Measurements from ENCODE around the gene WNT9B.

Gene WNT9B

DNA sequence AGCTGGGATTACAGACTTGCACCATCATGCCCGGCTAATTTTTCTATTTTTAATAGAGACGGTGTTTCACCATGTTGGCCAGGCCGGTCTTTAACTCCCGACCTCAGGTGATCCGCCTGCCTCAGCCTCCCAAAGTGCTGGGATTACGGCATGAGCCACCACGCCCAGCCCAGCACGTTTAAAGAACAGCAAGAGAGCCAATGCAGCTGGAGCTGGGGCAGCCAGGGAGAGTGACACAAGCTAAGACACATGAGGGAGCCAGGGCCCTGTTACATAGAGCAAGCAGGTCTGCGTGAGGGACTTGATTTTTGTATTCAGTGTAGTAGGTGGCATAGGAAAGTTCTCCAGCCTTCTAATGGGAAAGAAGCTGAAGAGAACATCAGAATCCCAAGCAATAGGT, 49.9 kb downstream of the WNT9B start:
- H2BK15ac ChIP-seq (ENCODE audit: low read depth, poor library complexity, severe bottlenecking): no peak overlapping the region
- H3K36me3 ChIP-seq (ENCODE audit: control insufficient read depth in 1 of 2, insufficient read depth in 2 of 2, low read depth in 1 of 2, low read length in 2 of 2): no peaks in the 10 kb centered on the region
- 74% methylated on average over 9 of the region's 9 CpGs for WGBS
- no peak overlapping the region for H3K27ac ChIP-seq (ENCODE audit: low read length, poor library complexity, severe bottlenecking)
- peaks cover 9% of the 10 kb centered on the region for H3K9me3 ChIP-seq (ENCODE audit: control insufficient read depth, low read length)
- no peak overlapping the region for H4K91ac ChIP-seq (ENCODE audit: low read length)
- no peaks in the 10 kb centered on the region for H3K4me1 ChIP-seq (ENCODE audit: control insufficient read depth, insufficient read depth, low read depth, low read length)
- no peak overlapping the region for H2BK12ac ChIP-seq (ENCODE audit: low read length in 2 of 2)
- no peak overlapping the region for H3K23ac ChIP-seq (ENCODE audit: low read length in 2 of 2)
- no peak overlapping the region for H2AK5ac ChIP-seq (ENCODE audit: low read length, severe bottlenecking)
- no peak overlapping the region for H3K4me2 ChIP-seq (ENCODE audit: low read length, poor library complexity, severe bottlenecking)
- H4K8ac ChIP-seq (ENCODE audit: low read length): no peak overlapping the region
- H3K18ac ChIP-seq (ENCODE audit: low read depth in 1 of 2, low read length in 2 of 2): no peak overlapping the region
- H2BK5ac ChIP-seq (ENCODE audit: low read depth, low read length, poor library complexity, severe bottlenecking): no peak overlapping the region
- no peak overlapping the region for H3K4me3 ChIP-seq (ENCODE audit: insufficient read depth in 1 of 2, low read depth in 1 of 2, low read length in 2 of 2)
- DNase-seq: no peak
- no peak overlapping the region for H2AFZ ChIP-seq (ENCODE audit: low read depth, low read length)
- H3K79me1 ChIP-seq (replicated peaks; ENCODE audit: low read length, poor library complexity, severe bottlenecking): no peaks in the 10 kb centered on the region
- no peak overlapping the region for H2BK120ac ChIP-seq (ENCODE audit: low read depth, low read length)
- H3K4ac ChIP-seq (ENCODE audit: low read depth in 1 of 2, low read length in 2 of 2): no peak overlapping the region
- H3K27me3 ChIP-seq (ENCODE audit: control insufficient read depth in 1 of 2, insufficient read depth in 1 of 2, low read length in 2 of 2): peaks cover 18 to 49% of the 10 kb centered on the region in 2 experiments
- no peak overlapping the region for H3K9ac ChIP-seq (ENCODE audit: low read length)
- no peak overlapping the region for H3K14ac ChIP-seq (ENCODE audit: low read length in 2 of 2)

DNA sequence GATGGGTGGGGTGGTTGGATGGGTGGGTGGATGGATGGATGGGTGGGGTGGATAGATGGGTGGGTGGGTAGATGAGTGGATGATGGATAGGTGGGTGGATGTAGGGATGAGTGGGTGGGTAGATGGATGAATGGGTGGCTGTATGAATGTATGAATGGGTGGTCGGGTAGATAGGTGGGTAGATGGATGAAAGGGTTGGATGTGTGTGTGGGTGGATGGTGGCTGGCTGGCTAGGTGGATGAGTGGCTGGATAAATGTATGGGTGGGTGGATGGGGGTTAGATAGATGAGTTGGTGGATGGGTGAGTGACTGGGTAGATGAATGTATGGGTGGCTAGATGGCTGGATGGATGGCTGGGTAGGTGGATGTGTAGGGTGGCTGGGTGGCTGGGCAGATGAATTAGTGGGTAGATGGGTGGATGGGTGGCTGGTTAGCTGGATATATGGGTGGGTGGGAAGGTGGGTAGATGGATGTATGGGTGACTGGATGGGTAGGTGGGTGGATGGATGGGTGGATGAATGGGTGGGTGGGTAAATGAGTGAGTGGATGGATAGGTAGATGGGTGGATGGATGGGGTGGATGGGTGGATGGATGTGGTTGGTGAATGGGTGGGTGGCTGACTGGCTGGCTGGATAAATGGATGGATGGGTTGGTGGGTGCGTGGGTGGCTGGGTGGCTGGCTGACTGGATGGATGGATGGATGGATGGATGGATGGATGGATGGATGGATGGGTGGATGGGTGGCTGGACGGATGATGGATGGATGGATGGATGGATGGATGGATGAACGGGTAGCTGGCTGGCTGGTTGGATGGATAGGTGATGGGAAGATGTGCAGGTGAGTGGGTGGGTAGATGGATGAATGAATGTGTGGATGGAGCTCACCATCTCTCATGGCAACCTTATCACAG, 52.6 kb downstream of the WNT9B start:
- WGBS: 70% methylated on average over 3 of the region's 4 CpGs
- no peak overlapping the region for H3K27ac ChIP-seq (ENCODE audit: low read length, poor library complexity, severe bottlenecking)
- no peak overlapping the region for H3K4ac ChIP-seq (ENCODE audit: low read depth in 1 of 2, low read length in 2 of 2)
- no peak for DNase-seq
- no peak overlapping the region for H2AFZ ChIP-seq (ENCODE audit: low read depth, low read length)
- H3K4me2 ChIP-seq (ENCODE audit: low read length, poor library complexity, severe bottlenecking): no peak overlapping the region
- peaks cover 25 to 57% of the 10 kb centered on the region in 2 experiments for H3K27me3 ChIP-seq (ENCODE audit: control insufficient read depth in 1 of 2, insufficient read depth in 1 of 2, low read length in 2 of 2)
- no peak overlapping the region for H3K9ac ChIP-seq (ENCODE audit: low read length)
- H2BK15ac ChIP-seq (ENCODE audit: low read depth, poor library complexity, severe bottlenecking): no peak overlapping the region
- H2BK12ac ChIP-seq (ENCODE audit: low read length in 2 of 2): no peak overlapping the region
- no peak overlapping the region for H2BK5ac ChIP-seq (ENCODE audit: low read depth, low read length, poor library complexity, severe bottlenecking)
- H3K14ac ChIP-seq (ENCODE audit: low read length in 2 of 2): no peak overlapping the region
- H3K79me1 ChIP-seq (replicated peaks; ENCODE audit: low read length, poor library complexity, severe bottlenecking): no peaks in the 10 kb centered on the region
- H3K18ac ChIP-seq (ENCODE audit: low read depth in 1 of 2, low read length in 2 of 2): no peak overlapping the region
- no peak overlapping the region for H4K91ac ChIP-seq (ENCODE audit: low read length)
- H3K9me3 ChIP-seq (ENCODE audit: control insufficient read depth, low read length): no peaks in the 10 kb centered on the region
- H3K4me1 ChIP-seq (ENCODE audit: control insufficient read depth, insufficient read depth, low read depth, low read length): no peaks in the 10 kb centered on the region
- no peak overlapping the region for H2AK5ac ChIP-seq (ENCODE audit: low read length, severe bottlenecking)
- H2BK120ac ChIP-seq (ENCODE audit: low read depth, low read length): no peak overlapping the region
- H4K8ac ChIP-seq (ENCODE audit: low read length): no peak overlapping the region
- H3K4me3 ChIP-seq (ENCODE audit: insufficient read depth in 1 of 2, low read depth in 1 of 2, low read length in 2 of 2): no peak overlapping the region
- no peaks in the 10 kb centered on the region for H3K36me3 ChIP-seq (ENCODE audit: control insufficient read depth in 1 of 2, insufficient read depth in 2 of 2, low read depth in 1 of 2, low read length in 2 of 2)
- no peak overlapping the region for H3K23ac ChIP-seq (ENCODE audit: low read length in 2 of 2)

DNA sequence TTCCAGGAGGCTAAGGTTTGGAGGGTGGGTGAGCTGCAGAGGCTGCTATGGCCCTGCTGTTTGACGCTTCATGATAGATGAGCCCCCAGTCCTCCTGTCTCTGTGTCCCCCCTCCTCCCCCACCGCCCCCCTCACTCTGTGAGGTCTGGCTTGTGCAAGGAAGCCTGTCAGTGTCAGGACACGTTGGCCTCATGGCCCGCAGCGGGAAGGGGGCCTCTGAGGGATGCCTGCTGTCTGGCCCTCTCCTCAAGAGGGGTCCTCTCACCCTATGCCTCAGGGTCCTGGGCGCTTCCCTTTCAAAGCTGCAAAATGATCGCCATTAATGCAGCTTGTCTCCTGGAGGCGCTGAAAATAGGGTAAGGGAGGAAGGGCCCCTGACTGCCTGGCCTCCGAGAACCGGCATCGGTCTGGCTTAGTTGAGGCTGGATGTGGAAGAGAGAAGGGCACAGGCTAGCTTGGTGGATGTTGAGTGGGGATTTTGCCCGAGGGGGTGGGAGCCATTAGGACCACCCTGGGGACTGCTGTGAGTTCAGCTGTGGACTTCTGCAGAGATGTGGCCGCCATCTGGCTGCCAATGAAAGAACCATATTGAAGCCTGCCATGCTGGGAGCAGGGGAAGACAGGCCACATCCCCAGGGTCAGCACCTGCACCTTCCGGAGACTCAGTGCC, 56.8 kb downstream of the WNT9B start:
- Histone ChIP-seq H3K4ac (ENCODE audit: low read depth in 1 of 2, low read length in 2 of 2) (no peak overlapping the region), H3K4me2 (ENCODE audit: low read length, poor library complexity, severe bottlenecking) (no peak overlapping the region), H2BK12ac (ENCODE audit: low read length in 2 of 2) (no peak overlapping the region), H2BK15ac (ENCODE audit: low read depth, poor library complexity, severe bottlenecking) (no peak overlapping the region), H3K4me3 (ENCODE audit: insufficient read depth in 1 of 2, low read depth in 1 of 2, low read length in 2 of 2) (no peak overlapping the region), H3K4me1 (ENCODE audit: control insufficient read depth, insufficient read depth, low read depth, low read length) (no peaks in the 10 kb centered on the region), H3K9ac (ENCODE audit: low read length) (no peak overlapping the region), H2BK120ac (ENCODE audit: low read depth, low read length) (no peak overlapping the region), H2AK5ac (ENCODE audit: low read length, severe bottlenecking) (no peak overlapping the region), H4K8ac (ENCODE audit: low read length) (no peak overlapping the region), H3K14ac (ENCODE audit: low read length in 2 of 2) (no peak overlapping the region), H3K27me3 (ENCODE audit: control insufficient read depth in 1 of 2, insufficient read depth in 1 of 2, low read length in 2 of 2) (peaks cover 40 to 67% of the 10 kb centered on the region in 2 experiments), H3K9me3 (ENCODE audit: control insufficient read depth, low read length) (no peaks in the 10 kb centered on the region), H3K18ac (ENCODE audit: low read depth in 1 of 2, low read length in 2 of 2) (no peak overlapping the region), H2AFZ (ENCODE audit: low read depth, low read length) (no peak overlapping the region), H2BK5ac (ENCODE audit: low read depth, low read length, poor library complexity, severe bottlenecking) (no peak overlapping the region), H3K23ac (ENCODE audit: low read length in 2 of 2) (no peak overlapping the region), H4K91ac (ENCODE audit: low read length) (no peak overlapping the region), H3K36me3 (ENCODE audit: control insufficient read depth in 1 of 2, insufficient read depth in 2 of 2, low read depth in 1 of 2, low read length in 2 of 2) (no peaks in the 10 kb centered on the region), H3K79me1 (replicated peaks; ENCODE audit: low read length, poor library complexity, severe bottlenecking) (no peaks in the 10 kb centered on the region), H3K27ac (ENCODE audit: low read length, poor library complexity, severe bottlenecking) (no peak overlapping the region)
- DNase-seq: no peak
- WGBS: 72% methylated on average over 13 of the region's 14 CpGs

DNA sequence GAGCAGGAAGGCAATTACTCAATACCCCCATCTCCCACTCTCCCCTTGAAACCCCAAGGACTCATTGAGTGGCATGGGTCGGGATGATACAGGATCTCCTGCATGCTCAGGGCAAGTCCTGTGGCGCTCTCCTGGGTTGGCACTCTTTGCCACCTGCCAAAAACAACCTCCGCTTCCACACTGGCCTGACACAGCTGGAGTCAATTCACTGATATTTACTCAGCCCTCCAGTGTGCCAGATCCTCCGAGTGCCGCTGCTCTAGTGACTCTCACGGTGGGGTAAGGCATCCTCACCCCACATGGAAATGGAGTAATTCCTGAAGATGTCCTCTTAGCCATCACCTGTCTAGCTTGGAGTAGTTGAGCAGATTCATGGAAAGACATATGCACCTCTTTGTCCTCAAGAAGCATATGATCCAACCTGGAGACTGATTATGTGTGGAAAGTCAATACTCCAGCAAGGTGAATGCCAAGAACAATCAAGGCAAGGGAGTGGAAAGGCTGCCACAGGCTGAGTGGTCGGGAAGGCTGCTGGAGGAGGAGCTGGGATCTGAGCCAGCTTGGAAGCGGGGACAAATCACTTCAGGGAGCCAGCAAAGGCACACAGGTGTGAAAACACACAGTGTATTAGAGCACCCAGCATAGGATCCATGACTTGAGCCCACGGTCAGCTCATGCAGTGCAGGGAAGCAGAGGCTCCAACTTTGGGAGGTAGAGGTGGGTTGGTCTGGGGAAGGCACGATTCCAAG, 59.0 kb downstream of the WNT9B start:
- Histone ChIP-seq H3K36me3 (ENCODE audit: control insufficient read depth in 1 of 2, insufficient read depth in 2 of 2, low read depth in 1 of 2, low read length in 2 of 2) (no peaks in the 10 kb centered on the region), H3K18ac (ENCODE audit: low read depth in 1 of 2, low read length in 2 of 2) (no peak overlapping the region), H4K8ac (ENCODE audit: low read length) (no peak overlapping the region), H2AK5ac (ENCODE audit: low read length, severe bottlenecking) (no peak overlapping the region), H3K4me2 (ENCODE audit: low read length, poor library complexity, severe bottlenecking) (no peak overlapping the region), H3K27ac (ENCODE audit: low read length, poor library complexity, severe bottlenecking) (no peak overlapping the region), H3K23ac (ENCODE audit: low read length in 2 of 2) (no peak overlapping the region), H3K79me1 (replicated peaks; ENCODE audit: low read length, poor library complexity, severe bottlenecking) (no peaks in the 10 kb centered on the region), H3K4me3 (ENCODE audit: insufficient read depth in 1 of 2, low read depth in 1 of 2, low read length in 2 of 2) (no peak overlapping the region), H2AFZ (ENCODE audit: low read depth, low read length) (no peak overlapping the region), H3K9me3 (ENCODE audit: control insufficient read depth, low read length) (no peaks in the 10 kb centered on the region), H3K27me3 (ENCODE audit: control insufficient read depth in 1 of 2, insufficient read depth in 1 of 2, low read length in 2 of 2) (peaks cover 41 to 66% of the 10 kb centered on the region in 2 experiments), H3K14ac (ENCODE audit: low read length in 2 of 2) (no peak overlapping the region), H2BK120ac (ENCODE audit: low read depth, low read length) (no peak overlapping the region), H2BK12ac (ENCODE audit: low read length in 2 of 2) (no peak overlapping the region), H2BK15ac (ENCODE audit: low read depth, poor library complexity, severe bottlenecking) (no peak overlapping the region), H4K91ac (ENCODE audit: low read length) (no peak overlapping the region), H3K4me1 (ENCODE audit: control insufficient read depth, insufficient read depth, low read depth, low read length) (no peaks in the 10 kb centered on the region), H3K4ac (ENCODE audit: low read depth in 1 of 2, low read length in 2 of 2) (no peak overlapping the region), H2BK5ac (ENCODE audit: low read depth, low read length, poor library complexity, severe bottlenecking) (no peak overlapping the region), H3K9ac (ENCODE audit: low read length) (no peak overlapping the region)
- no peak for DNase-seq
- 82% methylated on average over 9 of the region's 10 CpGs for WGBS

All from mesenchymal stem cell (in vitro differentiated cells and primary cell).